Upper lobe of right lung (tissue), 1 donor: ENCODE data around the gene RGL1. TPM values are rescaled to one million over a fixed set of nuclear protein-coding genes. Genes with fewer than 3 reads are reported as not detected.
A peak's percentile ranks its signal among the peaks of the same experiment; 100 is the strongest.

Source experiments
- ATAC-seq: fragments of 200-7000 bp; cut with Tn5 transposase; one replicate; pipeline ENCODE4 v1.9.1; 2020; ENCODE audit warnings: mild to moderate bottlenecking, moderate library complexity
- DNase-seq: peaks from one replicate; pipeline ENCODE4 v3.0.0-alpha.2; 2020
- H3K27ac ChIP-seq: fragments of 200-600 bp; one replicate; pipeline ENCODE4 v1.8.0; 2022
- H3K27me3 ChIP-seq: fragments of 200-600 bp; one replicate; pipeline ENCODE4 v1.8.0; 2022; ENCODE audit warnings: mild to moderate bottlenecking
- H3K36me3 ChIP-seq: fragments of 200-600 bp; one replicate; pipeline ENCODE4 v1.8.0; 2022
- H3K4me1 ChIP-seq: fragments of 200-600 bp; one replicate; pipeline ENCODE4 v1.8.0; 2022
- H3K4me3 ChIP-seq: fragments of 200-600 bp; one replicate; pipeline ENCODE4 v1.8.0; 2022; ENCODE audit warnings: mild to moderate bottlenecking
- H3K9me3 ChIP-seq: fragments of 200-600 bp; one replicate; pipeline ENCODE4 v1.8.0; 2022
- CTCF ChIP-seq: fragments of 200-600 bp; IDR thresholded peaks from one replicate; pipeline ENCODE4 v1.8.0; 2022; ENCODE audit warnings: antibody characterized with exemption
- intact Hi-C: fragments of 100-400 bp; cut with DNase I; formaldehyde crosslinking; loops from one replicate; pipeline ENCODE4 v1.11.0; 2022
- total RNA-seq: library from RNA; stranded (reverse); fragmentation: NEBNext Ultra II Directional; extraction: Animal tissue kit (Norgen Biotek cat#: 25700); gene quantifications from one replicate; pipeline ENCODE4 v1.2.1, GENCODE V29; 2021
- donor health status: DM: no; HTN: yes; CAD: no; lungs with severe emphysema.

The RGL1 gene
- total RNA-seq, 1 donor from 2014 or later: 40.9 TPM

DNA sequence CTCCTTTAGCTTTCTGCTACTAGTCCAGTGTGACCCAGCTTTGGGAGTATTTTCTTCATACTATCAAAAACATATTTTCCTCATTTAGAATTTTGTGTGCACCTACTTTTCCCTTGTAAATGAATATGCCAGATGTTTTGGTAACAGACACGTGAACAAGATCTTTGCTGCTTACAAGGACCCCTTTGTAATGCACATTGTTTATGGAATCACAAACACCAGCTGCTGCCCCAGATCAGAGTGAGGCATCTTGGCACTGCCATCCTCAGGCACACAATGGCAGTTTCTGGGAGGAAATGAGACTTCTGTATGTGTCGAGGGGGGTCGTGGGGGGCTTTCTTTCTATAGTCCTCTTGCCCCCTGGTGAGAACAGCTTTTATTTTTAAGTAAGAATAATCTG lies 115.7 kb downstream of the RGL1 start:
- TF ChIP-seq CTCF: no peak
- intact Hi-C loops: no loop called here
- ATAC-seq (no peak), DNase-seq (no peak)
- H3K4me1 ChIP-seq: peaks cover 6% of the 10 kb centered on the region
- H3K4me3 ChIP-seq: no peak overlapping the region
- H3K9me3 ChIP-seq: no peaks in the 10 kb centered on the region
- H3K27ac ChIP-seq: no peak overlapping the region
- peaks cover 89% of the 10 kb centered on the region for H3K36me3 ChIP-seq
- H3K27me3 ChIP-seq: no peaks in the 10 kb centered on the region

DNA sequence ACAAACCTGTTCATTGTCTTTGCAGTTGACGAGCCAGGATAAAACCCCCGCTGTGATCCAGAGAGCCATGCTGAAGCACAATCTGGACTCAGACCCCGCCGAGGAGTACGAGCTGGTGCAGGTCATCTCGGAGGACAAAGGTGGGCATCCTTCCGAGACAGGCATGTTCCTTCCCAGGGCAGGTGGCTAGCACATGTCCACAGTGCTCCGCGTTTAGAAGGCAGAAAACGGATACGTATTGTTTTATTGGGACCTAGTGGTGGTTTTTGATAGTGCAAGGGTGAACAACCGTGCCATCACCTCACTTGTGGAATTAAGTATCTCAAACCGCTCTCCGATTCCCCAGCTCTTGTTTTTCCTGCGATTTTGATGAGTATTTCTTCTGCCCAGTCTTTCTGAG lies 117.3 kb downstream of the RGL1 start:
- Histone ChIP-seq H3K9me3 (no peaks in the 10 kb centered on the region), H3K4me1 (no peaks in the 10 kb centered on the region), H3K27ac (no peak overlapping the region), H3K27me3 (no peaks in the 10 kb centered on the region), H3K4me3 (no peak overlapping the region), H3K36me3 (peaks cover 96% of the 10 kb centered on the region)
- DNase-seq (no peak), ATAC-seq (no peak)
- intact Hi-C loops: no loop called here
- TF ChIP-seq CTCF: no peak

- Histone ChIP-seq H3K27ac (no peak overlapping the region), H3K27me3 (no peaks in the 10 kb centered on the region), H3K9me3 (no peaks in the 10 kb centered on the region), H3K36me3 (peaks cover 81% of the 10 kb centered on the region), H3K4me1 (no peaks in the 10 kb centered on the region), H3K4me3 (no peak overlapping the region)
- ATAC-seq (no peak), DNase-seq (no peak)
- intact Hi-C loops: no loop called here
- TF ChIP-seq CTCF: no peak
Observed at GRCh38 chr1:183925947-183926346, 121.0 kb downstream of the RGL1 start.

DNA sequence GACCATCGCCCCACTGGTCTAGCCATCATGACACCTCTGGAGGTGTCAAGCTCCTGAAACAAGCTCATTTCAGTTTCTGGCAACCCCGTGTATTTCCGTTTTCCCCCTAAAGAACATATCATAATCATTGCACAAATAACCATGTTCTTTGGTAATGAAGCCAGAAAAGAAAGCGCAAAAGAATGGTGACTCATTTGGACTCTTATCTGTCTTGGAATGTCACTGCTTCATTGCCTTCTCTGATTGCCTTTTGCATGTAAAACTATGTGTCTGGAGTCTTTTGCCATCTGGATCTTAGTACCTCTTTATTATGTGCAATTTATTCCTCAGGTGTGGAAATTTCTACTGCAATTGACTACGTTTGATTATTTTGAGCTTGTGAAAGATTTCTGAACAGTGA lies 122.1 kb downstream of the RGL1 start:
- TF ChIP-seq CTCF: no peak
- Histone ChIP-seq H3K4me1 (no peaks in the 10 kb centered on the region), H3K9me3 (no peaks in the 10 kb centered on the region), H3K4me3 (no peak overlapping the region), H3K27me3 (no peaks in the 10 kb centered on the region), H3K36me3 (peaks cover 71% of the 10 kb centered on the region), H3K27ac (no peak overlapping the region)
- ATAC-seq: no peak
- intact Hi-C loops: no loop called here
- DNase-seq: no peak

- no peaks in the 10 kb centered on the region for H3K4me1 ChIP-seq
- intact Hi-C loops: no loop called here
- no peak for ATAC-seq
- no peak overlapping the region for H3K27ac ChIP-seq
- no peak for DNase-seq
- no peaks in the 10 kb centered on the region for H3K9me3 ChIP-seq
- H3K4me3 ChIP-seq: no peak overlapping the region
- no peaks in the 10 kb centered on the region for H3K27me3 ChIP-seq
- H3K36me3 ChIP-seq: peaks cover 25% of the 10 kb centered on the region
- no peak for TF ChIP-seq CTCF
Observed at GRCh38 chr1:183931646-183932271, 126.8 kb downstream of the RGL1 start.

DNA sequence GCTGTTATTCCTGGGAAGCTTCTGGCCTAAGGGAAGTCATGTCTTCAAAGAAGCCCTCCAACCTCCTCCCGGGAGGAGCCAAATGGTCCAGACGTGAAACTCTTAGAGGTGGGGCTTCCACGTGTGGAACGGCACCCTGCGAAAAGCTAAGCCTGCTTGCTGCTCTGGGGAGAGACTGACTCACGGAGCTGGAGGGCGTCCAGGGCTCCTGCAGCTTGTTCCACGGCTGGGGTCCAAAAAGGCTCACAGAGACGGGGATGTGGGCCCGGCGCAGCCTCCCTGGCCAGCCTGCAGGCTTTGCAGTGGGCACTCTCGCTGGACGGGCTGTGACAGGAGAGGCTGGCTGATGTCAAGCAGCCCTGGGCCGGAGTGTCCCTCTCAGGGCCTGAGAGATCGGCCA lies 127.5 kb downstream of the RGL1 start:
- Histone ChIP-seq H3K27me3 (no peaks in the 10 kb centered on the region), H3K9me3 (no peaks in the 10 kb centered on the region), H3K4me3 (no peak overlapping the region), H3K27ac (no peak overlapping the region), H3K36me3 (peaks cover 18% of the 10 kb centered on the region), H3K4me1 (no peaks in the 10 kb centered on the region)
- intact Hi-C loops: no loop called here
- ATAC-seq (peak; percentile 24), DNase-seq (peak; percentile 65)
- TF ChIP-seq CTCF: no peak
